A549 (cell line): ENCODE measurements around the gene MMP27. TPM values are rescaled to one million over a fixed set of nuclear protein-coding genes. Genes with fewer than 3 reads are reported as not detected.

Experiments used
- ATAC-seq, 2 experiments: fragments of 200-7000 bp in 1 of 2; fragments of >200 bp in 1 of 2; cut with Nextera tagmentation in 1 of 2; cut with Tn5 transposase in 1 of 2; 3 replicates each; pipeline versions ENCODE4 v1.8.0 to v1.9.1; 2018 to 2020; ENCODE audit warnings: mild to moderate bottlenecking in 1 of 2, moderate library complexity in 1 of 2
- CTCF ChIA-PET: fragments of 300-600 bp; sonication (Branson Sonifier 250); formaldehyde crosslinking; extraction: SDS; loops from one replicate; lab custom pipeline; 2021; ENCODE audit warnings: antibody characterized with exemption, inconsistent platforms; lab: Yijun Ruan, JAX
- POLR2A ChIA-PET: fragments of 350-600 bp; formaldehyde crosslinking; extraction: SDS; loops from one replicate; lab custom pipeline; 2021; ENCODE audit warnings: antibody characterized with exemption, inconsistent platforms; lab: Yijun Ruan, JAX
- DNase-seq, 2 experiments: peaks; one replicate each; pipeline versions ENCODE4 v3.0.0 to v3.0.0-alpha.2; 2011 to 2016; ENCODE audit warnings: low read depth in 1 of 2, low spot score in 1 of 2
- FAIRE-seq: peaks from 2 replicates; lab custom pipeline; 2011; peaks lifted over from hg19 to GRCh38; lab: Jason Lieb, UNC
- H3K27ac ChIP-seq, 2 experiments: fragments of >200 bp; sonication (Bioruptor Twin); formaldehyde crosslinking; 3 replicates each; pipeline ENCODE4 v1.5.1; 2016 to 2017
- H3K4me1 ChIP-seq: fragments of >200 bp; sonication (Bioruptor Twin); formaldehyde crosslinking; 3 replicates; pipeline ENCODE4 v1.6.1; 2016
- H3K4me2 ChIP-seq: fragments of >200 bp; sonication (Bioruptor Twin); formaldehyde crosslinking; 3 replicates; pipeline ENCODE4 v1.6.1; 2016
- H3K4me3 ChIP-seq: fragments of >200 bp; sonication (Bioruptor Twin); formaldehyde crosslinking; 3 replicates; pipeline ENCODE4 v1.5.1; 2016
- H3K9me3 ChIP-seq: fragments of >200 bp; sonication (Bioruptor Twin); formaldehyde crosslinking; 3 replicates; pipeline ENCODE4 v1.6.1; 2016
- ATOH8 ChIP-seq: fragments of 250-450 bp; sonication (Bioruptor Pico); IDR thresholded peaks from 2 replicates; pipeline ENCODE4 v1.5.0; 2020; ENCODE audit warnings: low read depth, mild to moderate bottlenecking, moderate library complexity
- BCL3 ChIP-seq: fragments of >200 bp; sonication (Bioruptor Twin); formaldehyde crosslinking; IDR thresholded peaks from 3 replicates; pipeline ENCODE4 v1.6.1; 2016
- CBX2 ChIP-seq: fragments of 200-600 bp; sonication (generic); IDR thresholded peaks from 2 replicates; pipeline ENCODE4 v1.6.1; 2016; ENCODE audit warnings: low read depth, mild to moderate bottlenecking, borderline replicate concordance
- CBX8 ChIP-seq: fragments of 200-600 bp; sonication (generic); IDR thresholded peaks from 2 replicates; pipeline ENCODE4 v1.6.1; 2016
- CHD4 ChIP-seq: fragments of 200-600 bp; sonication (generic); IDR thresholded peaks from 2 replicates; pipeline ENCODE4 v1.6.1; 2016; ENCODE audit warnings: antibody characterized with exemption, mild to moderate bottlenecking, borderline replicate concordance
- ESRRA ChIP-seq: fragments of 150-350 bp; IDR thresholded peaks from 2 replicates; pipeline ENCODE4 v1.6.1; 2014; ENCODE audit warnings: mild to moderate bottlenecking, low read length, borderline replicate concordance
- FOSL2 ChIP-seq, 2 experiments: fragments of 450-650 bp in 1 of 2; fragments of >200 bp in 1 of 2; sonication (Bioruptor Twin) in 1 of 2; formaldehyde crosslinking; IDR thresholded peaks; 2 replicates each; pipeline versions ENCODE4 v1.5.0 to v1.6.1; 2016 to 2020; ENCODE audit warnings: mild to moderate bottlenecking in 1 of 2, moderate library complexity in 1 of 2
- GATA3 ChIP-seq: IDR thresholded peaks from 2 replicates; pipeline ENCODE4 v1.6.1; 2012; ENCODE audit warnings: borderline replicate concordance
- HEYL ChIP-seq: fragments of 250-450 bp; sonication (Bioruptor Pico); IDR thresholded peaks from 2 replicates; pipeline ENCODE4 v1.8.0; 2021; ENCODE audit warnings: mild to moderate bottlenecking, moderate library complexity
- HOXA7 ChIP-seq: fragments of 250-450 bp; sonication (Bioruptor Pico); IDR thresholded peaks from 2 replicates; pipeline ENCODE4 v1.5.0; 2020; ENCODE audit warnings: mild to moderate bottlenecking, moderate library complexity
- HOXB13 ChIP-seq: fragments of 250-450 bp; sonication (Bioruptor Pico); IDR thresholded peaks from 2 replicates; pipeline ENCODE4 v1.5.0; 2020; ENCODE audit warnings: low read depth, mild to moderate bottlenecking, moderate library complexity
- HOXB5 ChIP-seq: fragments of 250-450 bp; sonication (Bioruptor Pico); IDR thresholded peaks from 2 replicates; pipeline ENCODE4 v1.5.0; 2020; ENCODE audit warnings: mild to moderate bottlenecking, moderate library complexity
- JUN ChIP-seq, 2 experiments: fragments of >200 bp; sonication (Bioruptor Twin); formaldehyde crosslinking; IDR thresholded peaks; 2 replicates in 1 of 2; 3 replicates in 1 of 2; pipeline ENCODE4 v1.6.1; 2016 to 2017
- KDM5A ChIP-seq: fragments of 200-600 bp; sonication (generic); IDR thresholded peaks from 2 replicates; pipeline ENCODE4 v1.6.1; 2016; ENCODE audit warnings: antibody characterized with exemption, mild to moderate bottlenecking
- RAD21 ChIP-seq, 2 experiments: fragments of >200 bp in 1 of 2; sonication (Bioruptor Twin) in 1 of 2; formaldehyde crosslinking in 1 of 2; IDR thresholded peaks in 1 of 2; conservative IDR thresholded peaks in 1 of 2; 2 replicates in 1 of 2; 3 replicates in 1 of 2; pipeline ENCODE4 v1.6.1; 2012 to 2018; ENCODE audit warnings: inconsistent platforms in 1 of 2
- RARB ChIP-seq: fragments of 250-450 bp; sonication (Bioruptor Pico); IDR thresholded peaks from 2 replicates; pipeline ENCODE4 v1.8.0; 2021; ENCODE audit warnings: mild to moderate bottlenecking, moderate library complexity
- REST ChIP-seq: fragments of 200-600 bp; sonication (generic); IDR thresholded peaks from 2 replicates; pipeline ENCODE4 v1.6.1; 2016; ENCODE audit warnings: antibody characterized with exemption, mild to moderate bottlenecking, moderate library complexity
- SMC3 ChIP-seq: fragments of >200 bp; sonication (Bioruptor Twin); formaldehyde crosslinking; IDR thresholded peaks from 3 replicates; pipeline ENCODE4 v1.6.1; 2018; ENCODE audit warnings: inconsistent platforms
- SREBF2 ChIP-seq: fragments of 450-650 bp; IDR thresholded peaks from 2 replicates; pipeline ENCODE4 v1.6.1; 2014; ENCODE audit warnings: mild to moderate bottlenecking, moderate library complexity
- WGBS: methylation state at CpG from one replicate; pipeline ENCODE4 v1.1.6; 2017; ENCODE audit errors: missing lambda C conversion rate; 5-methylcytosine and 5-hydroxymethylcytosine counted together
- polyA plus RNA-seq, 4 experiments: library from polyadenylated mRNA; depleted of rRNA in 3 of 4; stranded (reverse); fragments of >200 nt; fragmentation: RNase III in 1 of 4; extraction: RNeasy Plus Mini Kit Qiagen cat#74134 plus additional on column Dnase treatment in 1 of 4; gene quantifications; 2 replicates in 3 of 4; 3 replicates in 1 of 4; pipeline ENCODE4 v1.2.3, GENCODE V29; 2011 to 2017

MMP27 gene
- polyA plus RNA-seq, 2 of the 4 experiments (the other 2 are of a cell fraction): not detected

GRCh38 chr11:102664001-102664752, 41.4 kb downstream of the MMP27 start:
- 72% methylated on average over 13 of the region's 13 CpGs for WGBS
- TF ChIP-seq RAD21 (conservative IDR thresholded peaks at IDR 0.05 in 1 of 2, IDR thresholded peaks at IDR 0.05 in 1 of 2): peak in 1 of 2 experiments; percentile 32; a peak in 2 of 5 replicates
- 0 out of 3 replicates have a peak, but pooled peaks have one; percentile 13 for TF ChIP-seq SMC3
- no peak for TF ChIP-seq JUN (IDR thresholded peaks at IDR 0.05)
- TF ChIP-seq HEYL (CRISPR knock-in tag): no peak
- no peak for TF ChIP-seq BCL3
- ATAC-seq: peak in 1 of 2 experiments; percentile 86; a peak in 3 of 6 replicates
- ChIA-PET POLR2A (no interaction called here), CTCF (interaction anchor here (0.6 to 3.5 kb wide), 3 partner anchors 51 to 1233 kb away, joined by 5 to 29 read pairs (median 6); no protein-coding TSS in a partner anchor)
- Histone ChIP-seq H3K27ac (no peak overlapping the region), H3K4me1 (no peaks in the 10 kb centered on the region), H3K4me3 (no peak overlapping the region), H3K4me2 (no peak overlapping the region), H3K9me3 (no peaks in the 10 kb centered on the region)
- FAIRE-seq: no peak
- DNase-seq: peak in 1 of 2 experiments; percentile 16

- TF ChIP-seq HOXB5 (CRISPR knock-in tag): no peak
- TF ChIP-seq HOXB13 (CRISPR knock-in tag): no peak
- ChIA-PET CTCF (no interaction called here), POLR2A (no interaction called here)
- ATAC-seq: no peak
- DNase-seq: no peak
- Histone ChIP-seq H3K9me3 (no peaks in the 10 kb centered on the region), H3K4me2 (no peak overlapping the region), H3K27ac (no peak overlapping the region), H3K4me3 (no peak overlapping the region), H3K4me1 (no peaks in the 10 kb centered on the region)
- no peak for FAIRE-seq
Observed at GRCh38 chr11:102662607-102663006, 43.0 kb downstream of the MMP27 start.

GRCh38 chr11:102661040-102661439, 44.5 kb downstream of the MMP27 start:
- CTCF ChIA-PET: no interaction called here

More at GRCh38 chr11:102661040-102661439, 44.5 kb downstream of the MMP27 start:
- TF ChIP-seq REST (no peak), BCL3 (no peak), HEYL (CRISPR knock-in tag) (no peak), SMC3 (no peak), CBX8 (no peak), HOXA7 (CRISPR knock-in tag) (no peak), ESRRA (no peak), HOXB13 (CRISPR knock-in tag) (no peak), CBX2 (no peak), KDM5A (no peak), RARB (CRISPR knock-in tag) (no peak), RAD21 (conservative IDR thresholded peaks at IDR 0.05 in 1 of 2, IDR thresholded peaks at IDR 0.05 in 1 of 2) (no peak), FOSL2 (IDR thresholded peaks at IDR 0.05) (no peak), FOSL2 (CRISPR knock-in tag; IDR thresholded peaks at IDR 0.05) (no peak), SREBF2 (no peak), ATOH8 (no peak), GATA3 (no peak), CHD4 (no peak)
- TF ChIP-seq, all 56 proteins: peak for 0
- no peak for DNase-seq
- Histone ChIP-seq H3K4me3 (no peak overlapping the region), H3K9me3 (no peaks in the 10 kb centered on the region), H3K4me2 (no peak overlapping the region), H3K27ac (no peak overlapping the region), H3K4me1 (no peaks in the 10 kb centered on the region)
- ATAC-seq: no peak
- no peak for FAIRE-seq
- POLR2A ChIA-PET: no interaction called here
- 80% methylated on average over 4 of the region's 4 CpGs for WGBS
